ENCODE data around the gene CDK2. TPM values are rescaled to one million over a fixed set of nuclear protein-coding genes. Genes with fewer than 3 reads are reported as not detected.
"Not testable (repeated sequence)": the region's sequence is repeated elsewhere in the genome, so short reads cannot be mapped to it uniquely, and the experiment has no call there.

CDK2 gene
- total and polyA plus RNA-seq, 12 donors: 5.1 to 18.4 (median 8.4) TPM

DNA sequence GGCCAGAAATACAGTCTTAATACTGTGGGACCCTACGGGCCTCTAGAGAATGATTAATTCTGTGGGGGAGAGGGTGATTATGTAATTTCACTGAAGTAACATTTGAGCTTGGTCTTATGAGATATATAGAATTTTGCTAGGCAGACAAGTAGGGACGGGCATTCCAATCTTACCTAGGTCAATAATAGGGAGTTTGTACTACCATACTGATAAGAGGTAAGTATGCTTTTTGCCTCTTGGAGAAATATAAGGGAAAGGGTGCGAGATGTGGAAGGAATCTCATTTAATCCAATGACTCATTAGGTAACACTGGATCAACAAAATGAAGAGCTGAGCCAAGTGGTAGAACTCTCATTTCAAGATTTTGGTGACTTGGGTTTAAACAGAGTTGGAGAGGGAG lies 12.4 kb downstream of the CDK2 start:
- Histone ChIP-seq H3K4me3 (no peak overlapping the region), H3K9me3 (no peaks in the 10 kb centered on the region), H3K36me3 (peaks cover 0 to 64% (median 9%) of the 10 kb centered on the region in 9 donors), H3K27ac (no peak overlapping the region), H3K4me1 (peaks cover 2 to 60% (median 32%) of the 10 kb centered on the region in 9 donors), H3K27me3 (no peaks in the 10 kb centered on the region)
- DNase-seq: no peak
- WGBS, 2 donors: 91 to 96% methylated on average over 3 of the region's 3 CpGs
- intact Hi-C loops (cut with DNase I): no loop called here
- TF ChIP-seq, protein P1, sequence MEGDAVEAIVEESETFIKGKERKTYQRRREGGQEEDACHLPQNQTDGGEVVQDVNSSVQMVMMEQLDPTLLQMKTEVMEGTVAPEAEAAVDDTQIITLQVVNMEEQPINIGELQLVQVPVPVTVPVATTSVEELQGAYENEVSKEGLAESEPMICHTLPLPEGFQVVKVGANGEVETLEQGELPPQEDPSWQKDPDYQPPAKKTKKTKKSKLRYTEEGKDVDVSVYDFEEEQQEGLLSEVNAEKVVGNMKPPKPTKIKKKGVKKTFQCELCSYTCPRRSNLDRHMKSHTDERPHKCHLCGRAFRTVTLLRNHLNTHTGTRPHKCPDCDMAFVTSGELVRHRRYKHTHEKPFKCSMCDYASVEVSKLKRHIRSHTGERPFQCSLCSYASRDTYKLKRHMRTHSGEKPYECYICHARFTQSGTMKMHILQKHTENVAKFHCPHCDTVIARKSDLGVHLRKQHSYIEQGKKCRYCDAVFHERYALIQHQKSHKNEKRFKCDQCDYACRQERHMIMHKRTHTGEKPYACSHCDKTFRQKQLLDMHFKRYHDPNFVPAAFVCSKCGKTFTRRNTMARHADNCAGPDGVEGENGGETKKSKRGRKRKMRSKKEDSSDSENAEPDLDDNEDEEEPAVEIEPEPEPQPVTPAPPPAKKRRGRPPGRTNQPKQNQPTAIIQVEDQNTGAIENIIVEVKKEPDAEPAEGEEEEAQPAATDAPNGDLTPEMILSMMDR (IDR thresholded peaks at IDR 0.05): no peak
- no peak for ATAC-seq

- H3K4me3 ChIP-seq; intact Hi-C loops (cut with DNase I); ATAC-seq; H3K27me3 ChIP-seq; H3K27ac ChIP-seq; DNase-seq; H3K9me3 ChIP-seq: not testable (repeated sequence)
- H3K4me1 ChIP-seq: peaks cover 0 to 40% (median 10%) of the 10 kb centered on the region in 9 donors
- peaks cover 0 to 83% (median 14%) of the 10 kb centered on the region in 9 donors for H3K36me3 ChIP-seq
- 78% methylated on average over 5 of the region's 5 CpGs for WGBS, 2 donors
Measured at GRCh38 chr12:55981882-55982281, 15.3 kb downstream of the CDK2 start.

GRCh38 chr12:55982319-55982936 lies 15.8 kb downstream of the CDK2 start:
- Histone ChIP-seq H3K9me3 (no peaks in the 10 kb centered on the region), H3K27ac (no peak overlapping the region), H3K4me1 (peaks cover 0 to 34% (median 6%) of the 10 kb centered on the region in 9 donors), H3K4me3 (no peak overlapping the region), H3K36me3 (peaks cover 0 to 85% (median 14%) of the 10 kb centered on the region in 9 donors), H3K27me3 (no peaks in the 10 kb centered on the region)
- no peak for DNase-seq
- ATAC-seq: no peak
- TF ChIP-seq, protein P1 (IDR thresholded peaks at IDR 0.05): no peak
- 63 to 66% methylated on average over 3 of the region's 3 CpGs for WGBS, 2 donors
- intact Hi-C loops (cut with DNase I): no loop called here

DNA sequence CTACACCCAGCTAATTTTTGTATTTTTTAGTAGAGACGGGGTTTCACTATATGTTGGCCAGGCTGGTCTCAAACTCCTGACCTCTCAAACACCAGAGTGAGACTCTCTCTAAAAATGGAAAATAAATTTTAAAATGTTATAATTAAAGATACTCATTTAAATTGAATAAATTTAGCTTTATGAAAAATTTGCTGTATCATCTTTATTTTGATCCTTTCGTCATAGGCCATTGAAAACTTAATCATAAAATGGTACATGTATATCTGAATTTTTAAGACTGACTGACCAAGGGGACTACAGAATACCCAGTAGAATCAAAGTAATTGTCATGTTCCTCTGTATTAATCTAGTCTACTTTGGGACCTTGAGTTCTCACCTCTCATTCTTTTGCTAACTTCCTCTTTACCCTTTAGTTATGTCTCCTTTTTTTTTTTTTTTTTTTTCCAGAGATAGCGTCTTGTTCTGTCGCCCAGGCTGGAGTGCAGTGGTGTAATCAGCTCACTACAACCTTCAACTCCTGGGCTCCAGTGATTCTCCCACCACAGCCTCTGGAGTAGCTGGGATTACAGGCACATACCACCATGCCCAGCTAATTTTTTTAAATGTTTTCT lies 16.7 kb downstream of the CDK2 start:
- H3K27me3 ChIP-seq: no peaks in the 10 kb centered on the region
- peak overlapping the region in 1 of 10 donors; percentile 36 for H3K27ac ChIP-seq
- WGBS, 2 donors: 70 to 78% methylated on average over 4 of the region's 4 CpGs
- peaks cover 0 to 93% (median 19%) of the 10 kb centered on the region in 9 donors for H3K36me3 ChIP-seq
- ATAC-seq (peak in 3 of 8 donors; percentile 26 to 48 (median 39)), DNase-seq (no peak)
- H3K4me1 ChIP-seq: peaks cover 0 to 29% (median 0%) of the 10 kb centered on the region in 9 donors
- no peak overlapping the region for H3K4me3 ChIP-seq
- intact Hi-C loops (cut with DNase I): no loop called here
- TF ChIP-seq, protein P1 (IDR thresholded peaks at IDR 0.05): no peak
- H3K9me3 ChIP-seq: no peaks in the 10 kb centered on the region

GRCh38 chr12:55984861-55985260 lies 18.2 kb downstream of the CDK2 start:
- no peak overlapping the region for H3K27ac ChIP-seq
- H3K27me3 ChIP-seq: no peaks in the 10 kb centered on the region
- DNase-seq (no peak), ATAC-seq (no peak)
- 61 to 67% methylated on average over 2 of the region's 2 CpGs for WGBS, 2 donors
- no peaks in the 10 kb centered on the region for H3K9me3 ChIP-seq
- no peak overlapping the region for H3K4me3 ChIP-seq
- intact Hi-C loops (cut with DNase I): no loop called here
- H3K36me3 ChIP-seq: peaks cover 0 to 98% (median 28%) of the 10 kb centered on the region in 9 donors
- H3K4me1 ChIP-seq: peaks cover 0 to 24% (median 0%) of the 10 kb centered on the region in 9 donors
- TF ChIP-seq, protein P1 (IDR thresholded peaks at IDR 0.05): no peak

All from heart right ventricle (tissue), 16 donors.